Thyroid gland (tissue), 4 donors: Measurements from ENCODE around the gene RARRES2.

Experiments
- POLR2A ChIP-seq, 2 donors: fragments of 450-650 bp; IDR thresholded peaks; one replicate each; pipeline ENCODE4 v1.6.1; 2017; ENCODE audit warnings: antibody characterized with exemption in 2 of 2, mild to moderate bottlenecking in 2 of 2, moderate library complexity in 1 of 2
- TF ChIP-seq, protein P1 (sequence below), 6 experiments: fragments of 200-600 bp in 3 of 6; fragments of 450-650 bp in 3 of 6; sonication (generic) in 3 of 6; IDR thresholded peaks; one replicate each; pipeline ENCODE4 v1.5.1; 2016 to 2019; ENCODE audit warnings: antibody characterized with exemption in 6 of 6, mild to moderate bottlenecking in 2 of 6, inconsistent platforms in 1 of 6, moderate library complexity in 1 of 6

DNA sequence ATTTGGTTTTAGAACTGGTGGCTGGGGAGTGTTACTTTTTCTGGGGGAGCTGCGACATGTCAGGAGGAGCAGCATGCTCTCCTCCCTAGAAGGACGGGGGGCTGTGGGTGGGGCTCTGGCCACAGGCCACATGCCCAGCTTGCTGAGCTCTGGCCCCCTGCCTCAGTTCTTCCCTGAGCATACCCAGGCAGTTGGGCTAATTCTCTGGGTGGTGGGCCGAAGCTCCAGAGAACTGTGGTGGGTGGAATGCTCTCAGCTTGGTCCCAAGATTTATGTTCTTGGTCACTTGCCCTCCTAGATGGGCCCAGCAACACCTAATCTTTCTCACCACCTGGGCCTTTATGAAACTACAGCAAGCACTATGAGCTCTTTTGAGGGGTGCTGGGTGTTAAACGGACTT lies 32.6 kb upstream of the RARRES2 start:
- TF ChIP-seq, protein P1, sequence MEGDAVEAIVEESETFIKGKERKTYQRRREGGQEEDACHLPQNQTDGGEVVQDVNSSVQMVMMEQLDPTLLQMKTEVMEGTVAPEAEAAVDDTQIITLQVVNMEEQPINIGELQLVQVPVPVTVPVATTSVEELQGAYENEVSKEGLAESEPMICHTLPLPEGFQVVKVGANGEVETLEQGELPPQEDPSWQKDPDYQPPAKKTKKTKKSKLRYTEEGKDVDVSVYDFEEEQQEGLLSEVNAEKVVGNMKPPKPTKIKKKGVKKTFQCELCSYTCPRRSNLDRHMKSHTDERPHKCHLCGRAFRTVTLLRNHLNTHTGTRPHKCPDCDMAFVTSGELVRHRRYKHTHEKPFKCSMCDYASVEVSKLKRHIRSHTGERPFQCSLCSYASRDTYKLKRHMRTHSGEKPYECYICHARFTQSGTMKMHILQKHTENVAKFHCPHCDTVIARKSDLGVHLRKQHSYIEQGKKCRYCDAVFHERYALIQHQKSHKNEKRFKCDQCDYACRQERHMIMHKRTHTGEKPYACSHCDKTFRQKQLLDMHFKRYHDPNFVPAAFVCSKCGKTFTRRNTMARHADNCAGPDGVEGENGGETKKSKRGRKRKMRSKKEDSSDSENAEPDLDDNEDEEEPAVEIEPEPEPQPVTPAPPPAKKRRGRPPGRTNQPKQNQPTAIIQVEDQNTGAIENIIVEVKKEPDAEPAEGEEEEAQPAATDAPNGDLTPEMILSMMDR (IDR thresholded peaks at IDR 0.05) = no peak
- no peak for TF ChIP-seq POLR2A (IDR thresholded peaks at IDR 0.05)
